ENCODE results near the gene PLA2G15. TPM values are rescaled to one million over a fixed set of nuclear protein-coding genes. Genes with fewer than 3 reads are reported as not detected.

Gene PLA2G15
- total RNA-seq, 1 donor from 2014 or later = 20.9 TPM

GRCh38 chr16:68228652-68229051 lies 16.5 kb upstream of the PLA2G15 start:
- Mint-ChIP-seq H3K36me3 (ENCODE audit: insufficient read depth) (peaks cover 13% of the 10 kb centered on the region), H3K27ac (no peak overlapping the region), H3K4me1 (ENCODE audit: low read depth) (peaks cover 7% of the 10 kb centered on the region), H3K9me3 (ENCODE audit: low read depth) (no peaks in the 10 kb centered on the region), H3K27me3 (no peaks in the 10 kb centered on the region), H3K4me3 (ENCODE audit: low read depth) (no peak overlapping the region)
- no peak for TF ChIP-seq CTCF (IDR thresholded peaks at IDR 0.05; ENCODE audit: unreplicated experiment)
- DNase-seq (ENCODE audit: low spot score, unreplicated experiment) = no peak

GRCh38 chr16:68229431-68230175 lies 15.6 kb upstream of the PLA2G15 start:
- H3K9me3 Mint-ChIP-seq (ENCODE audit: low read depth) = no peaks in the 10 kb centered on the region
- DNase-seq (ENCODE audit: low spot score, unreplicated experiment) = peak; percentile 34
- H3K36me3 Mint-ChIP-seq (ENCODE audit: insufficient read depth) = peaks cover 13% of the 10 kb centered on the region
- peaks cover 15% of the 10 kb centered on the region for H3K4me1 Mint-ChIP-seq (ENCODE audit: low read depth)
- H3K4me3 Mint-ChIP-seq (ENCODE audit: low read depth) = no peak overlapping the region
- no peaks in the 10 kb centered on the region for H3K27me3 Mint-ChIP-seq
- H3K27ac Mint-ChIP-seq = peak overlapping the region; percentile 90
- TF ChIP-seq CTCF (IDR thresholded peaks at IDR 0.05; ENCODE audit: unreplicated experiment) = peak; percentile 81

GRCh38 chr16:68230176-68230571 lies 15.0 kb upstream of the PLA2G15 start:
- no peak for TF ChIP-seq CTCF (IDR thresholded peaks at IDR 0.05; ENCODE audit: unreplicated experiment)
- Mint-ChIP-seq H3K27me3 (no peaks in the 10 kb centered on the region), H3K9me3 (ENCODE audit: low read depth) (no peaks in the 10 kb centered on the region), H3K4me1 (ENCODE audit: low read depth) (peaks cover 17% of the 10 kb centered on the region), H3K36me3 (ENCODE audit: insufficient read depth) (peaks cover 13% of the 10 kb centered on the region), H3K27ac (no peak overlapping the region), H3K4me3 (ENCODE audit: low read depth) (no peak overlapping the region)
- DNase-seq (ENCODE audit: low spot score, unreplicated experiment) = no peak

DNA sequence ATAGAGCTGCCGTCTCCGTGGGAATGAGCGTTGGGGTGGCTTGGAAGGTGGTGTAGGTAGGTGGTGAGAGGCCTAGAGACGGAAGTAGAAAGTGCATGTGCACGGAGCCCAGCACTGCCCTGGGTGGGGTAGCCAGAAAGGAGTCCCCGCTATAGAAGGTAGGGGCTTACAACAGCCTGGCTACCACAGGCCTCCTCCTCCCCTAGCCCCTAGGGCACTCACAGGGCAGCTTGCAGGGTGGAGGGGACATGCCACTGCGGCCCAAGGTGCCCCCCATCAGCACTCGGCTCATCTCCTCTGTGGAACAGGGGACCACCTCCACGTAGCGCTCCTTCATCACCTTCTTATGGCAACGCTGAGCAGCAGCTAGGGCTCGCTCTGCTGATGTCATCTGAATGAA lies 14.2 kb upstream of the PLA2G15 start:
- Mint-ChIP-seq H3K4me3 (ENCODE audit: low read depth) (no peak overlapping the region), H3K4me1 (ENCODE audit: low read depth) (peaks cover 17% of the 10 kb centered on the region), H3K27me3 (no peaks in the 10 kb centered on the region), H3K9me3 (ENCODE audit: low read depth) (no peaks in the 10 kb centered on the region), H3K27ac (peak overlapping the region; percentile 73), H3K36me3 (ENCODE audit: insufficient read depth) (peaks cover 13% of the 10 kb centered on the region)
- no peak for TF ChIP-seq CTCF (IDR thresholded peaks at IDR 0.05; ENCODE audit: unreplicated experiment)
- no peak for DNase-seq (ENCODE audit: low spot score, unreplicated experiment)

DNA sequence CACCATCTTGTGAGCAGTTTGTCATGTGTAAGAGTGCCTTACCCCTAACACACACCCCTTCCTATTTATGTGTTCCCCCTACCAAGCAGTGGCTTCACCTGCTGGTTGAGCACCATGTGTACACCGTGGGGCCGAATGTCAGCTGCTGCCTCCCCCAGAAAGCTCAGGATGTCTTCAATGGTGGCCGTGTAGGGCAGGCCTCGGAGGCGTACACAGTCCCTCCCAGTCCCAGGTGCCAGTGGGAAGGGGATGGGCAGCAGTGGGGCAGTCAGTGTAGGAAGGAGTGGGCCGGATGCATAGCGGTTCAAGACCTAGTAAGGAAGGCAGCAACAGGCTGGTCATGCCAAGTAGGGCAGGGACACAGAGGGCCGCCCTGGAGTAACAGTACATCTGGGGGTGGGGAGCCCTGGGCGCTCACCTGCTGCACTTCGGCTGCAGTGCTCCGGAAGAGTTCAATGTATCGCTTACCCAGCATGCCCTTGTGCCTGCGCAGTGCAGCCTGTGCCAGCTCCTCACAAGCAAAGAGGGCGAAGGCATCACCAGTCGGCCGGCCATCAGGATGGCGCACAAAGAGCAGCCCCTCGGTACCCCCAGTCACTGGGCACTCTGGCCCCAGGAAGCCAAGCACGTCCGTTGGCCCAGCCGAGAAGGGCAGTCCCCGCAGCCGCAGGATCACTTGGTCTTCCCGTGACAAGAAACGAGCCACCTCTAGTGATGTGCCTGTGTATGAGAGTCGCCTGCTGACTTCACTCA lies 13.6 kb upstream of the PLA2G15 start:
- Mint-ChIP-seq H3K27me3 (no peaks in the 10 kb centered on the region), H3K9me3 (ENCODE audit: low read depth) (no peaks in the 10 kb centered on the region), H3K36me3 (ENCODE audit: insufficient read depth) (peaks cover 13% of the 10 kb centered on the region), H3K4me3 (ENCODE audit: low read depth) (no peak overlapping the region), H3K4me1 (ENCODE audit: low read depth) (peaks cover 21% of the 10 kb centered on the region), H3K27ac (no peak overlapping the region)
- TF ChIP-seq CTCF (IDR thresholded peaks at IDR 0.05; ENCODE audit: unreplicated experiment) = no peak
- no peak for DNase-seq (ENCODE audit: low spot score, unreplicated experiment)
